K562 (cell line): ENCODE data around the gene GPATCH4. TPM values are rescaled to one million over a fixed set of nuclear protein-coding genes. Genes with fewer than 3 reads are reported as not detected.

Experiments
- CBFB ChIP-seq: sonication (generic); formaldehyde crosslinking; IDR thresholded peaks from 2 replicates; pipeline ENCODE4 v1.4.0; 2020; ENCODE audit warnings: mild to moderate bottlenecking, missing genetic modification reagents
- E2F3 ChIP-seq: fragments of 250-450 bp; sonication (Bioruptor Pico); IDR thresholded peaks from 2 replicates; pipeline ENCODE4 v1.4.0; 2020; ENCODE audit warnings: mild to moderate bottlenecking
- NCOA6 ChIP-seq: fragments of 450-650 bp; IDR thresholded peaks from 2 replicates; pipeline ENCODE4 v1.6.1; 2017; ENCODE audit warnings: mild to moderate bottlenecking
- POLR2G ChIP-seq: fragments of 200-400 bp; formaldehyde crosslinking; IDR thresholded peaks from 2 replicates; pipeline ENCODE4 v1.6.1; 2017; ENCODE audit warnings: low read depth, mild to moderate bottlenecking, antibody characterized with exemption, low read length, moderate library complexity
- RB1 ChIP-seq: fragments of 450-650 bp; IDR thresholded peaks from 2 replicates; pipeline ENCODE4 v1.6.1; 2017; ENCODE audit warnings: low read depth, mild to moderate bottlenecking
- REST ChIP-seq, 2 experiments: fragments of 450-650 bp; formaldehyde crosslinking in 1 of 2; IDR thresholded peaks; 2 replicates each; pipeline versions ENCODE4 v1.4.0 to v1.6.1; 2014 to 2020; ENCODE audit warnings: mild to moderate bottlenecking in 2 of 2, borderline replicate concordance in 1 of 2, low read depth in 1 of 2
- RREB1 ChIP-seq: fragments of 250-450 bp; sonication (Bioruptor Pico); IDR thresholded peaks from 2 replicates; pipeline ENCODE4 v1.4.0; 2020
- SRF ChIP-seq, 2 experiments: fragments of 250-450, 450-650 bp in 1 of 2; sonication (Bioruptor Pico) in 1 of 2; sonication (generic) in 1 of 2; formaldehyde crosslinking; IDR thresholded peaks; 2 replicates each; pipeline versions ENCODE4 v1.5.0 to v1.5.1; 2020 to 2022; ENCODE audit warnings: mild to moderate bottlenecking in 1 of 2, missing genetic modification reagents in 1 of 2
- SRSF9 ChIP-seq: fragments of 200-400 bp; formaldehyde crosslinking; IDR thresholded peaks from 2 replicates; pipeline ENCODE4 v1.6.1; 2017; ENCODE audit warnings: low read depth, low read length, borderline replicate concordance
- TEAD2 ChIP-seq: fragments of 450-650 bp; IDR thresholded peaks from 2 replicates; pipeline ENCODE4 v1.6.1; 2016; ENCODE audit warnings: missing genetic modification characterization, control low read depth, missing compliant biosample characterization
- ZNF316 ChIP-seq: fragments of 450-650 bp; IDR thresholded peaks from 2 replicates; pipeline ENCODE4 v1.6.1; 2016
- ZNF444 ChIP-seq: fragments of 250-450 bp; sonication (Bioruptor Pico); IDR thresholded peaks from 2 replicates; pipeline ENCODE4 v1.4.0; 2020; ENCODE audit warnings: mild to moderate bottlenecking, moderate library complexity
- polyA plus RNA-seq, 8 experiments: library from polyadenylated mRNA; depleted of rRNA in 4 of 8; stranded (reverse) in 5 of 8; unstranded in 3 of 8; fragments of >200 nt; fragmentation: Nextera tagmentation in 2 of 8; fragmentation: Illumina TruSeq in 1 of 8; extraction: Ambion mirVana in 2 of 8; extraction: Trizol in 1 of 8; gene quantifications; 2 replicates each; pipeline versions ENCODE4 v1.2.1 to v1.2.3, GENCODE V29; 2011 to 2014; ENCODE audit warnings: inconsistent platforms in 1 of 8, missing spikeins in 1 of 8
- total RNA-seq, 7 experiments: library from RNA; depleted of rRNA in 6 of 7; stranded (reverse); fragments of >200 nt in 6 of 7; fragmentation: Illumina TruSeq in 2 of 7; extraction: Trizol in 2 of 7; gene quantifications; 2 replicates each; pipeline versions ENCODE4 v1.2.1 to v1.2.3, GENCODE V29; 2011 to 2021; ENCODE audit warnings: low replicate concordance in 1 of 7
- TF ChIP-seq, protein P1 (sequence below): sonication (generic); formaldehyde crosslinking; IDR thresholded peaks from 2 replicates; pipeline ENCODE4 v1.9.0; 2022; ENCODE audit warnings: mild to moderate bottlenecking, missing genetic modification reagents

Gene GPATCH4
- total and polyA plus RNA-seq, 9 of the 15 experiments (the other 6 are each of a cell fraction or from before 2014, with no cell fraction given) = 43.7 to 105 (median 76.5) TPM

- TF ChIP-seq POLR2G (peak; percentile 81), REST (IDR thresholded peaks at IDR 0.05; ENCODE audit: borderline replicate concordance) (no peak), REST (CRISPR knock-in tag; IDR thresholded peaks at IDR 0.05; ENCODE audit: low read depth) (no peak), ZNF316 (no peak), SRF (CRISPR knock-in tag; IDR thresholded peaks at IDR 0.05) (no peak), TEAD2 (tag) (no peak), CBFB (CRISPR knock-in tag) (peak; percentile 33; the same call in 1 of the 2 replicates), RREB1 (CRISPR knock-in tag) (no peak), NCOA6 (no peak), RB1 (peak; percentile 51; the same call in 1 of the 2 replicates), SRSF9 (no peak), E2F3 (CRISPR knock-in tag) (0 out of 2 replicates have a peak, but pooled peaks have one; percentile 43), ZNF444 (no peak)
- TF ChIP-seq, protein P1, sequence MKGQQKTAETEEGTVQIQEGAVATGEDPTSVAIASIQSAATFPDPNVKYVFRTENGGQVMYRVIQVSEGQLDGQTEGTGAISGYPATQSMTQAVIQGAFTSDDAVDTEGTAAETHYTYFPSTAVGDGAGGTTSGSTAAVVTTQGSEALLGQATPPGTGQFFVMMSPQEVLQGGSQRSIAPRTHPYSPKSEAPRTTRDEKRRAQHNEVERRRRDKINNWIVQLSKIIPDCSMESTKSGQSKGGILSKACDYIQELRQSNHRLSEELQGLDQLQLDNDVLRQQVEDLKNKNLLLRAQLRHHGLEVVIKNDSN (CRISPR knock-in tag) = no peak
Measured at GRCh38 chr1:156571919-156572662, 29.2 kb downstream of the GPATCH4 start, which contains the start of gene IQGAP3 (continued).
